GM23338 (cell line): ENCODE measurements around the gene GRIA4. TPM values are rescaled to one million over a fixed set of nuclear protein-coding genes. Genes with fewer than 3 reads are reported as not detected.

ENCODE experiments used
- ATAC-seq: fragments of 200-7000 bp; cut with Tn5 transposase; 3 replicates; pipeline ENCODE4 v1.9.1; 2020
- DNase-seq: peaks from one replicate; pipeline ENCODE4 v3.0.0-alpha.2; 2015; ENCODE audit warnings: low spot score
- H2AFZ ChIP-seq: fragments of 200-600 bp; sonication (generic); 2 replicates; pipeline ENCODE4 v1.8.0; 2016; ENCODE audit warnings: antibody characterized with exemption, mild to moderate bottlenecking, moderate library complexity
- H3F3A ChIP-seq: fragments of 200-600 bp; sonication (generic); replicated peaks from 2 replicates; pipeline ENCODE4 v1.8.0; 2017; ENCODE audit warnings: antibody characterized with exemption, mixed run types, low read depth
- H3K27ac ChIP-seq: fragments of 200-600 bp; sonication (generic); 2 replicates; pipeline ENCODE4 v1.6.1; 2016; ENCODE audit warnings: low read depth
- H3K27me3 ChIP-seq: fragments of 200-600 bp; sonication (generic); 2 replicates; pipeline ENCODE4 v1.8.0; 2016; ENCODE audit warnings: mild to moderate bottlenecking, mixed run types, moderate library complexity; ENCODE audit not compliant: insufficient read depth
- H3K36me3 ChIP-seq: fragments of 200-600 bp; sonication (generic); 2 replicates; pipeline ENCODE4 v1.8.0; 2016; ENCODE audit warnings: mild to moderate bottlenecking; ENCODE audit not compliant: insufficient read depth
- H3K4me1 ChIP-seq: fragments of 200-600 bp; sonication (generic); 2 replicates; pipeline ENCODE4 v1.8.0; 2016; ENCODE audit warnings: mild to moderate bottlenecking, moderate library complexity; ENCODE audit not compliant: insufficient read depth
- H3K4me2 ChIP-seq: fragments of 200-600 bp; sonication (generic); 2 replicates; pipeline ENCODE4 v1.7.1; 2017; ENCODE audit warnings: mixed run types
- H3K4me3 ChIP-seq: fragments of 200-600 bp; sonication (generic); 2 replicates; pipeline ENCODE4 v1.6.1; 2016; ENCODE audit warnings: mixed run types
- H3K79me2 ChIP-seq: fragments of 200-600 bp; sonication (generic); replicated peaks from 2 replicates; pipeline ENCODE4 v1.8.0; 2017; ENCODE audit warnings: mild to moderate bottlenecking; ENCODE audit not compliant: insufficient read depth
- H3K9me2 ChIP-seq: fragments of 200-600 bp; sonication (generic); 2 replicates; pipeline ENCODE4 v1.8.0; 2017; ENCODE audit not compliant: insufficient read depth
- H4K20me1 ChIP-seq: fragments of 200-600 bp; sonication (generic); replicated peaks from 2 replicates; pipeline ENCODE4 v1.8.0; 2017; ENCODE audit warnings: mild to moderate bottlenecking; ENCODE audit not compliant: insufficient read depth
- H3K27ac Mint-ChIP-seq: 2 replicates; pipeline ENCODE4 v1.8.0; 2020; ENCODE audit warnings: inconsistent platforms, mild to moderate bottlenecking, moderate library complexity, mixed read lengths
- H3K27me3 Mint-ChIP-seq: 3 replicates; pipeline ENCODE4 v1.8.0; 2022; ENCODE audit warnings: low read depth, mild to moderate bottlenecking, moderate library complexity, mixed read lengths, inconsistent platforms; ENCODE audit not compliant: insufficient read depth, poor library complexity
- H3K36me3 Mint-ChIP-seq: 3 replicates; pipeline ENCODE4 v1.8.0; 2021; ENCODE audit warnings: low read depth, mild to moderate bottlenecking, inconsistent platforms, moderate library complexity, mixed read lengths
- H3K4me1 Mint-ChIP-seq: 3 replicates; pipeline ENCODE4 v1.8.0; 2020; ENCODE audit warnings: mild to moderate bottlenecking, inconsistent platforms, mixed read lengths
- H3K4me3 Mint-ChIP-seq: 3 replicates; pipeline ENCODE4 v1.8.0; 2021; ENCODE audit warnings: moderate library complexity, mild to moderate bottlenecking, inconsistent platforms, mixed read lengths
- H3K9me3 Mint-ChIP-seq: 3 replicates; pipeline ENCODE4 v1.8.0; 2020; ENCODE audit warnings: moderate library complexity, mild to moderate bottlenecking, inconsistent platforms, mixed read lengths
- ETS1 ChIP-seq: IDR thresholded peaks from 2 replicates; pipeline ENCODE4 v1.6.1; 2016; ENCODE audit warnings: antibody characterized with exemption
- NANOG ChIP-seq: IDR thresholded peaks from 2 replicates; pipeline ENCODE4 v1.6.1; 2016; ENCODE audit warnings: antibody characterized with exemption, borderline replicate concordance
- POLR2AphosphoS5 ChIP-seq: IDR thresholded peaks from 2 replicates; pipeline ENCODE4 v1.6.1; 2016; ENCODE audit warnings: antibody characterized with exemption, low read depth
- REST ChIP-seq: IDR thresholded peaks from one replicate; pipeline ENCODE4 v1.6.1; 2018; ENCODE audit warnings: antibody characterized with exemption; ENCODE audit not compliant: unreplicated experiment
- ZNF462 ChIP-seq: fragments of 250-450 bp; sonication (Bioruptor Pico); IDR thresholded peaks from 2 replicates; pipeline ENCODE4 v1.5.0; 2020; ENCODE audit warnings: mild to moderate bottlenecking, moderate library complexity
- polyA plus RNA-seq: library from polyadenylated mRNA; unstranded; fragments of >200 nt; fragmentation: Nextera tagmentation; extraction: Ambion mirVana; gene quantifications from 2 replicates; pipeline ENCODE4 v1.2.1, GENCODE V29; 2016
- total RNA-seq: library from RNA; depleted of rRNA; stranded (reverse); fragments of >200 nt; shearing (Covaris generic); gene quantifications from 2 replicates; pipeline ENCODE4 v1.2.3, GENCODE V29; 2014

The GRIA4 gene
- total and polyA plus RNA-seq, 2 experiments from 2014 or later, result 17.8 to 71.1 TPM

GRCh38 chr11:105884436-105884835, 274.6 kb downstream of the GRIA4 start:
- H3K36me3 ChIP-seq, result no peaks in the 10 kb centered on the region; the same call in 1 of the 2 replicates
- Mint-ChIP-seq H3K4me3 (no peak overlapping the region), H3K36me3 (no peaks in the 10 kb centered on the region), H3K9me3 (no peaks in the 10 kb centered on the region), H3K4me1 (no peaks in the 10 kb centered on the region), H3K27ac (no peak overlapping the region), H3K27me3 (no peaks in the 10 kb centered on the region)
- H2AFZ ChIP-seq, result no peak overlapping the region
- ATAC-seq (no peak), DNase-seq (no peak)
- H3K4me3 ChIP-seq, result no peak overlapping the region
- no peaks in the 10 kb centered on the region for H4K20me1 ChIP-seq
- no peaks in the 10 kb centered on the region for H3F3A ChIP-seq
- no peaks in the 10 kb centered on the region for H3K79me2 ChIP-seq
- H3K4me1 ChIP-seq, result no peaks in the 10 kb centered on the region
- H3K4me2 ChIP-seq, result no peak overlapping the region
- H3K27me3 ChIP-seq, result no peaks in the 10 kb centered on the region
- H3K27ac ChIP-seq, result no peak overlapping the region
- TF ChIP-seq NANOG (no peak), POLR2AphosphoS5 (no peak), ETS1 (no peak), REST (no peak)
- no peaks in the 10 kb centered on the region for H3K9me2 ChIP-seq

- peak overlapping the region; percentile 46 for H3K4me2 ChIP-seq
- H3K36me3 ChIP-seq, result no peaks in the 10 kb centered on the region; the same call in 1 of the 2 replicates
- no peaks in the 10 kb centered on the region for H3K79me2 ChIP-seq
- Mint-ChIP-seq H3K27me3 (no peaks in the 10 kb centered on the region), H3K27ac (peak overlapping the region; percentile 57), H3K9me3 (no peaks in the 10 kb centered on the region), H3K36me3 (no peaks in the 10 kb centered on the region; the same call in 2 of the 3 replicates), H3K4me1 (peaks cover 29% of the 10 kb centered on the region), H3K4me3 (no peak overlapping the region)
- no peaks in the 10 kb centered on the region for H3K9me2 ChIP-seq
- no peaks in the 10 kb centered on the region for H3K27me3 ChIP-seq
- no peaks in the 10 kb centered on the region for H4K20me1 ChIP-seq
- ATAC-seq, result peak; percentile 79
- H3K4me1 ChIP-seq, result peaks cover 24% of the 10 kb centered on the region
- DNase-seq, result no peak
- H3K27ac ChIP-seq, result no peak overlapping the region
- H2AFZ ChIP-seq, result no peak overlapping the region
- H3K4me3 ChIP-seq, result no peak overlapping the region
- no peaks in the 10 kb centered on the region for H3F3A ChIP-seq
- no peak for TF ChIP-seq REST
- TF ChIP-seq ETS1, result no peak
- TF ChIP-seq ZNF462 (CRISPR knock-in tag), result no peak
Observed at GRCh38 chr11:105891685-105892084, 281.8 kb downstream of the GRIA4 start.
